ENCODE results near the gene TMEM30B.

TMEM30B gene

GRCh38 chr14:61300209-61300608 is 19.1 kb upstream of the TMEM30B start:
- no peak for DNase-seq (ENCODE audit: low read depth in 2 of 2)

DNA sequence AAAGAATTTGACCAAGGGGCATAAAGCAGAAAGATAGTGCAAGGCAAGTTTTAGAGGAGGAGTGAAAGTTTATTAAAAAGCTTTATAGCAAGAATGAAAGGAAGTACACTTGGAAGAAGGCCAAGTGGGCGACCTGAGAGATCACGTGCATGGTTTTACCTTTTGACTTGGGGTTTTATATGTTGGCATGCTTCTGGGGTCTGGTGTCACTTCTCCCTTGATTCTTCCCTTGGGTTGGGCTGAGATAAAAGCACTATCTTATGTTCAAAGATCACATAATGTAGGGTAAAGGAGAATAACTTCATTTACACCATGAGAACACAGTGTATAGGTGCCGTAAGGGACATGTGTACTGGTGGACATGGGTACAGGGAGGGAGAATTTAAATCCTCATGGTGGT is 17.7 kb upstream of the TMEM30B start:
- no peak for DNase-seq (ENCODE audit: low read depth in 2 of 2)

- no peak for DNase-seq (ENCODE audit: low read depth in 2 of 2)
Measured at GRCh38 chr14:61297581-61297980, 16.4 kb upstream of the TMEM30B start.

DNA sequence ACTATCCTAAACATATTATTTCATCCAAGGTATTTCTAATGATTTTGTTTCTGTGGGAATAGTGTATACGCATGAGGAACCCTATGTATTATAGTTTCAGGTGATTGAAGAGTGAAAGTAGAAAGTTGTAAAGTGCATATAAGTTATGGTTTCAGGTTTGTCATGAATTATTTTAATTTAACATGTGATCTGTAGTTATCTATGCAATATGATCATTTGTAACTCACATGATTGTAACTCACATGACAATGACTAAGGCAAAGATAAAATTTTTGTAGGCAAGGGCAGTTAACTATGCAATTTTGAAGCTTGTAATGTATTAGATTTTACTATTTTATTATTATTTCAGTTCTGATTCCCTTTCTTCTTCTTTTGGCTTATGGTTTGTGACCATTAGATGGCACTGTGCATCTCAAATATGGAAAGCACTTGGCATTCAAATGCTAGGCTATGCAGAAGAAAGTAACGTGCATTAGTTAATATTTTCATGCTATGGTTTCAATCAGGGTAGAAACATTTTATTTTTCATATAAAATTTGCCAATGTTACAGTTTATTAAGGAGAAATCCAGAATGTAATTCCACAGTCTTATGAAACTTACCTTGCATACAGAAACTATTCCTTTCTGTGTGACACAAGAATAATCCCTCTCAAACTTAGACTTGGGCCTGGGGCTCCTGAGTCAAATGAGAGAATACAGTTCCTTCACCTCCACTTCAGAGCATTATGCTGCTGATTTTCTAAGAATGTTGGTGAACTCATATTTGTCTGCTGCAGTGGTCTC is 15.8 kb upstream of the TMEM30B start:
- DNase-seq (ENCODE audit: low read depth in 2 of 2): no peak

GRCh38 chr14:61296151-61296550 is 15.0 kb upstream of the TMEM30B start:
- no peak for DNase-seq (ENCODE audit: low read depth in 2 of 2)

DNA sequence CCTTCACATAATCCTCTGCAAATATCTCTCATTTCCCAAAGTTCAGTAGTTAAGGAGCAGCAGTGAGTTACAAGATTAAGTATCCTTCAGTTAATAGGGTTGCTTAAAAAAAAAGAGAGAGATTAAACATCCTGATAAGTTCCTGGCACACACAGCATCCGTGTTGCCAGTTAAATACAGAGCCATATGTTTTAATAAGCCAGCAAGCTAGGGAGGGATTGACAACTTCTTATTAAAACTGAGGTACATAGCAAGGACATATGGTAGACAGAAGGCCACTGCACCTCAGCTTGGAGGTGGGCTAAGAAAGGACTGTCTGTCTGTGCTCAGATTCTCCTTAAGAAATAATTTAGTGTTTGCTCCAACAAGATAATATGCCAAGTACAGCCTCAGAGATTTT is 9.6 kb upstream of the TMEM30B start:
- no peak for DNase-seq (ENCODE audit: low read depth in 2 of 2)

DNA sequence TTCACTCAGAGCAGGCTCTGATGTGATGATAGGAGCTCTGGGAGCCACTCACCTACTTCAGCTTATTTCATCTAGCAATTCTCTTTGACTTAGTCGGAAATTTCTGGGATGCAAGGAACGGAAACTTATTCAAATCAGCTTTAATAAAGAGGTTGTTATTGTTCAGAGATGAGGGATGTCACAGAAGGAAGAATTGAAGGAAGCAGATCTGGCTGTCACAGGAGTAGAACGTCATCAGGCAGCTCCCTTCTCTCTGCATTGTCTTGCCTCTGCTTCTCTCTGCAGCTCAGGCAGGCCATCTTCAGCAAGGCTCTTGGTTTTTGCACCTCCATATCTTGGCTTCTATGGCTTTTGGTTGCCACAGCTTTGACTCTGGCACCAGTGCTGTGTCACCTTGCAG is 7.6 kb upstream of the TMEM30B start:
- DNase-seq (ENCODE audit: low read depth in 2 of 2): no peak

GRCh38 chr14:61288228-61288627 is 7.1 kb upstream of the TMEM30B start:
- DNase-seq (ENCODE audit: low read depth in 2 of 2): no peak

DNA sequence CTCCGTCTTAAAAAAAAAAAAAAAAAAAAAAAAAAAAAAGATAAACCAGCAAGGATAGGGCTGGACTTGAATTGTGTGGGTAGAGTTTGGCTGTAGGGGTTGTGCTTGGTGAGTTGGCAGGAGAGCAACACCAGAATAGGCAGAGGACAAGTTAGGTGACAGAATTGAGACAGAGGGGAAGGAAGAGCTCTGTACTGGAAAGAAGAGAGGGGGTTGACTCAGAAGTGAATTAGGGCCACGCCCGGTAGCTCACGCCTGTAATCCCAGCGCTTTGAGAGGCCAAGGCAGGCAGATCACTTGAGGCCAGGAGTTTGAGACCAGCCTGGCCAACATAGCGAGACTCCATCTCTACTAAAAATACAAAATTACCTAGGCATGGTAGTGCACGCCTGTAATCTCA is 6.1 kb upstream of the TMEM30B start:
- DNase-seq (ENCODE audit: low read depth in 2 of 2): no peak

- no peak for DNase-seq (ENCODE audit: low read depth in 2 of 2)
Measured at GRCh38 chr14:61285364-61285763, 4.2 kb upstream of the TMEM30B start.

DNA sequence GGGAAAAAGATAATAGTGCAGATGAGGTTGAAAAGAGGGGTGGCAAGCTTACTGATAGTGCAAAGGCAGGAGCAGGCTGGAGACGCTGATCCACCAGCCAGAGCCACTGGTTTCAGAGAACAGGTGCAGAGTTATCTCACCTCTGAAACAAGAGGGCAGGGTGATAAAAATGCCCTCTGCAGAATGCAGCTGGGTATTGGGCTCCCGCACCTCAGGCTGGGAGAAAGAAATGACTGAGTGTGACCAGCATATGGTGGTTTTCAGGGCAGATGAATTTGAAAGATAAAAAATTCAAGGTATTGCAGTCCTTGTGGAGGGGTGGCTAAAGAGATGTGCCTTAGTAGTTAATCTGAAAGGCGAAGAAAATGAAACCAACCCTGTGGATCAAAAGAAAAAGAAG is 2.9 kb upstream of the TMEM30B start:
- no peak for DNase-seq (ENCODE audit: low read depth in 2 of 2)

DNA sequence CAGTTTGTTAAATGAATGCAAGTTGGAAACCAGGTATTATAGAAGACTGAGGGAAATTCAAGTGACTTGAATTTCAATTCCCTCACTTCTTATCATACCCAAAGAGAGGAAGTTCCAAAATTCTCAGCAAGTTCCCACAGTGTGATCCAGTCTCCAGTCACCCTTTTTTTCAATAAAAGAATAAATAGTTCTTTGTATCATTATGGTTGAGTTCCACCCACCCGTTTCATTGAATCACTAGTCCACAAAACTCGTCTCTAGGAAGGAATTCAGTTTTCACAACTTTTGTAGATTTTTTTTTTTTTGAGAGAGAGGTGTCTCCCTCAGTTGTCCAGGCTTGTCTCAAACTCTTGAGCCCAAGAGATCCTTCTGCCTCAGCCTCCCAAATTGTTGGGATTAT is 1.6 kb upstream of the TMEM30B start:
- no peak for DNase-seq (ENCODE audit: low read depth in 2 of 2)

GRCh38 chr14:61281948-61282275 is 774 bp upstream of the TMEM30B start:
- no peak for DNase-seq (ENCODE audit: low read depth in 2 of 2)

GRCh38 chr14:61280526-61281185 is 482 bp downstream of the TMEM30B start:
- DNase-seq (ENCODE audit: low read depth in 2 of 2): peak; percentile 46 to 71

- peak in 1 of 2 experiments; percentile 27 for DNase-seq (ENCODE audit: low read depth in 2 of 2)
Measured at GRCh38 chr14:61280092-61280525, 1.0 kb downstream of the TMEM30B start.

DNA sequence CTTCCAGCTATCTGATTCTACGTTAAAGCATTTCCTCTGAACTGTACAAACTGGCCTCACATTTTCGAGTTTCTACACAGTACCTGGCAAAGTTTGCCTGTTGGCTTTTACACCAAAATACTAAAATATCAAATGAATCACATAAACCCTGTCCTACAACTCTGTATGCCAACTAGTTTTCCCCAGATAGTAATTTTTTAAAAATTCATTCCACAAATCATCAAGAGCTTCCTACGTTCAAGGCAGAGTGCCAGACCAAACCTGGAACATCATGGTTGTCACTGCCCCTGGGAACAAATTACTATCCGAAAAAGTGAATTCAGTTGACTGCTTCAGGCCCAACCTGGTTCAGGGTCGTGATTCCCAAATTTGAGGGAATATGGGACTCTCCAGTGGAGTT is 2.1 kb downstream of the TMEM30B start:
- no peak for DNase-seq (ENCODE audit: low read depth in 2 of 2)

DNA sequence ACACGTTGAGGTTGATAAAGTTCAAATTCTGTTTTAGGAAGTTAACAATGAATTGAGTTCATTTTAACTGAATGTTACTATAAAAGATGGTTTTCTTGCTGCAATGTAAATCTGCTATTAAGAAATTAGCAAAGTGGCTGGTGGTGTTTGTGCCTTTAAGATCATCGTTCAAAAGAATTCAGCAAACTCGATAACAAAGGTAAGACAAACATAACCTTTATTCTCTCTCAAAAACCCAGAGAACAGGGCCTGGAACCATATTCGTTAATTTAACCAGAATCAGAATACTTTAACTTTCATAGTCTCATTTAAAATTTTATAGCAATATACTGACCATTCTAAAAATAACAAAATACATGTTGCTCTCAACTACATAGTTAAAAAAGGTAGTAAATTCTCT is 3.4 kb downstream of the TMEM30B start:
- no peak for DNase-seq (ENCODE audit: low read depth in 2 of 2)

DNA sequence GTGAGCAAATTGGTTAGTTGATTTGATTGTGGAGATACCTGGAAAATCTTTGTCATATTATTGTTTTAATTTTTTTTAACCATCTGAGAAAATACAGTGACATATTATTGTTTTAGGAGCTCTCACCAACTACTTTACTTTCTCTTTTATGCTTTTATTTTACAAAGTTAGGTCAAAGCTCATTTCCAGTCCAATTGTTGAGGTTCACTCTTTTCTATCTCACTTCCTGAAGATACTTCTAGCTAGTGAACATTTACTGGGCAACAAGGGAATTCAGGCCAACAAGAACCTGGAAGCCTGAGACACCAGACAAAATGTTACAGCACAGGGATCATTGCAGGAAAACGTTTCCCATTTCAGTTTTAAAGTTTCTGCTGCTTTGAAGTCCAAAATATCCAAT is 3.9 kb downstream of the TMEM30B start:
- DNase-seq (ENCODE audit: low read depth in 2 of 2): no peak

DNA sequence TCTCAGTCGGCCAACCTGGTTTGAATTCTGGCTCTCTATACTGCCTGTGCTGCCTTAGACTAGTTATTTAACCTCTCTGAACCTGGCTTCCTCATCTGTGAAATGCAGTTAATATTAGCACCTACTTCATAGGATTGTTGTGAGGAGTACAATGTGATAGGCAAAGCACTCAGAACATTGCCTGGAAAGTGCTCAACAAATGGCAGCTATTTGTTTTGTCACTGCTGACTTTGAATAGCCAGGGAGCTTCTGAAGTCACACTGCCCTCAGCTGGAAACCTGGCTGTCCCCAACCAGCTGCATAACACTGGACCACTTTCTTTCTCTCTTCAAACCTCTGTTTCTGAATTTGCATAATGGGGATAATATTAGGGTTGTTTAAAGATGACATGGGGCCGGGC is 9.6 kb downstream of the TMEM30B start:
- DNase-seq (ENCODE audit: low read depth in 2 of 2): no peak

DNA sequence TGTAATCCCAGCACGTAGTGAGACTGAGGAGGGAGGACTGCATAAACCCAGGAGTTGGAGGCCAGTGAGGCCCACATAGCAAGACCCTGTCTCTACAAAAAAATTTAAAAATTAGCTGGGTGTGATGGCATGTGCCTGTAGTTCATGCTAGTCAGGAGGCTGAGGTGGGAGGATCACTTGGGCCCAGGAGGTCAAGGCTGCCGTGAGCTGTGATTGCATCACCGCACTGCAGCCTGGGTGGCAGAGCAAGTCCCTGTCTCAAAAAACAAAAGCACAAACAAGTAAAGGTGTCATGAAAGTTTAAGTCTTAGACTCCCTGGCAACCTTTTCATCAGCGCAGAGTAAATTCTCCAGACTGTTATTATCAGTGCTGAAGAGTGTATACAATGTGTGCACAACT is 10.4 kb downstream of the TMEM30B start:
- DNase-seq (ENCODE audit: low read depth in 2 of 2): no peak

DNA sequence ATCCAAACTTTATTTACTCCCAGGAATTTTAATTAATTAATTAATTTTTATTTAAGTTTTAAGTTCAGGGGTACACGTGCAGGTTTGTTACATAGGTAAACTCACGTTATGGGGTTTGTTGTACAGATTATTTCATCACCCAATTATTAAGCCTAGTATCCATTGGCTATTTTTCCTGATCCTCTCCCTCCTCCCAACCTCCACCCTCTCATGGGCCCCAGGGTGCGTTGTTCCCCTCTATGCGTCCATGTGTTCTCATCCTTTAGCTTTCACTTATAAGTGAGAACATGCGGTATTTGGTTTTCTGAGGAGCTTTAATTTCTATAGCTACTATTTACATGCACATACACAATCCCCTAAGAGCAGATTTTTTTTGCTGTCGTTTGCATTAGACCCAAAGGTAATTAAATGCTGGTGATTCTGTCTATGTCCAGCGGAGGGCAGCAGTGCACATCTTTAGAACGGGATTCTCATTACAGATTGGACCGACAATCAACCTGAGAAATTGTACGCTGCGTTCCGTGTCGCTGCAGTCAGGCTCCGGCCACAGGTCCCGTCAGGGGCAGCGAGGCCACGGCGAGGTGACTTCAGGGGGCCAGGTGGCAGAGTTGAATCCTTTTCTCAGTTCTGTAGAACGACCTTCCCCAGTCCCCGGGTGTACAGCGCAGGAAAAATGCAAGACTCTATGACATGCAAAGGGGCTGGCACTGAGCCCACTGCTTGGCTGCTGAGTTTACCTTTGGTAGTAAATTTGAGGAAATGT is 11.6 kb downstream of the TMEM30B start:
- DNase-seq (ENCODE audit: low read depth in 2 of 2): peak; percentile 45 to 72

- no peak for DNase-seq (ENCODE audit: low read depth in 2 of 2)
Measured at GRCh38 chr14:61268812-61269211, 12.3 kb downstream of the TMEM30B start.

All from stimulated activated CD4-positive, alpha-beta T cell treated with anti-CD3 and anti-CD28 coated beads, Interleukin-12 subunit alpha, Interleukin-12 subunit beta, amount 100 ng/mL, for 24 hours (primary cell).